ENCODE data around the gene MAPT. TPM values are rescaled to one million over a fixed set of nuclear protein-coding genes. Genes with fewer than 3 reads are reported as not detected.
A peak's percentile ranks its signal among the peaks of the same experiment; 100 is the strongest.

Gene MAPT
- total and polyA plus RNA-seq, 2 of the 4 experiments (the other 2 are of a cell fraction), result 0.18 to 0.19 TPM

DNA sequence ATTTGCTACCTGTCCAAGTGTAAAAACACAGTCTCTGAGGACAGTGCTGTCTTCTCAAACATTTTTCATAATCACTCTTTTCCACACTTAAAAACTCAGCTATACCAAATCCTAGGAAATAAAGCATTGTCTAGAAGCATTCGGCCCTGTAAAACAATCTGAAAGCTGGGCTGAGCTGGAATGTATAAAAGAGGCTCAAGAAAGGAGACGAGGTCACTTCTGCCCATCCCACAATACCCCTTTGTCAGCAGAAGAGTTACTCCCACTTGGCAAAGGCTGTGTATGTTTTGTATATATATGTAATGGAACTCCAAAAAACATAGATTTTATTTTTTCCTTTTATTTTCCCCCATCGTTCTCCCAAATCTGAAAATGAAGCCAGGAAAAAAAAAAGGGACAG lies 148.6 kb downstream of the MAPT start:
- BruUV-seq (replicated peaks), result no TSS peak
- Histone ChIP-seq H3K4me2 (ENCODE audit: low read depth, low read length) (no peak overlapping the region), H2BK15ac (ENCODE audit: low read depth, low read length) (no peak overlapping the region), H3K9me1 (ENCODE audit: insufficient read depth, low read length) (no peaks in the 10 kb centered on the region), H4K91ac (ENCODE audit: insufficient read depth, low read depth, low read length) (no peak overlapping the region), H3K18ac (ENCODE audit: low read depth, low read length) (no peak overlapping the region), H3K9ac (ENCODE audit: low read depth, low read length) (no peak overlapping the region), H3K36me3 (ENCODE audit: control insufficient read depth, insufficient read depth, low read length) (peaks cover 45% of the 10 kb centered on the region), H3K27ac (ENCODE audit: insufficient read depth, low read length) (no peak overlapping the region), H3K27me3 (ENCODE audit: control insufficient read depth, insufficient read depth, low read length) (no peaks in the 10 kb centered on the region), H3K23ac (ENCODE audit: low read depth, low read length) (no peak overlapping the region), H3K4me3 (ENCODE audit: insufficient read depth, low read depth, low read length) (no peak overlapping the region), H2BK20ac (ENCODE audit: low read depth, low read length) (no peak overlapping the region), H3K56ac (ENCODE audit: extremely low read depth, insufficient read depth, low read length) (no peak overlapping the region), H2BK5ac (ENCODE audit: low read depth, low read length, poor library complexity, severe bottlenecking) (no peak overlapping the region), H4K8ac (ENCODE audit: low read depth in 2 of 2, low read length in 2 of 2) (no peak overlapping the region), H2AFZ (replicated peaks; ENCODE audit: low read length, poor library complexity) (no peak overlapping the region), H3K14ac (replicated peaks; ENCODE audit: low read depth, low read length) (no peak overlapping the region), H2AK9ac (replicated peaks; ENCODE audit: low read depth, low read length, poor library complexity) (no peak overlapping the region), H4K20me1 (ENCODE audit: insufficient read depth, low read length) (peaks cover 23% of the 10 kb centered on the region), H2AK5ac (ENCODE audit: low read depth, low read length) (no peak overlapping the region), H2BK120ac (ENCODE audit: low read depth, low read length) (no peak overlapping the region), H3K79me1 (ENCODE audit: low read depth in 1 of 2, low read length in 2 of 2) (peaks cover 33 to 56% of the 10 kb centered on the region in 2 experiments; a peak in 3 of 4 replicates), H4K5ac (ENCODE audit: low read depth, low read length) (no peak overlapping the region), H3K4ac (ENCODE audit: low read depth, low read length) (no peak overlapping the region), H3K4me1 (ENCODE audit: control insufficient read depth, insufficient read depth, low read length) (no peaks in the 10 kb centered on the region), H3K9me3 (ENCODE audit: control insufficient read depth, insufficient read depth, low read length) (no peaks in the 10 kb centered on the region)
- no peak for ATAC-seq (ENCODE audit: low read depth)
- no CpG with 5 or more reads among the region's 3 CpGs for WGBS, 2 experiments (ENCODE audit: extremely low coverage in 2 of 2, insufficient read length in 1 of 2)
- in situ Hi-C loops (cut with MboI; ENCODE audit: low sequenced_read_pairs), result no loop called here
- DNase-seq, result peak; percentile 6
- dilution Hi-C loops (cut with HindIII; ENCODE audit: low sequenced_read_pairs, unreplicated experiment), result no loop called here
- TF ChIP-seq, protein P1, sequence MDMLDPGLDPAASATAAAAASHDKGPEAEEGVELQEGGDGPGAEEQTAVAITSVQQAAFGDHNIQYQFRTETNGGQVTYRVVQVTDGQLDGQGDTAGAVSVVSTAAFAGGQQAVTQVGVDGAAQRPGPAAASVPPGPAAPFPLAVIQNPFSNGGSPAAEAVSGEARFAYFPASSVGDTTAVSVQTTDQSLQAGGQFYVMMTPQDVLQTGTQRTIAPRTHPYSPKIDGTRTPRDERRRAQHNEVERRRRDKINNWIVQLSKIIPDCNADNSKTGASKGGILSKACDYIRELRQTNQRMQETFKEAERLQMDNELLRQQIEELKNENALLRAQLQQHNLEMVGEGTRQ (IDR thresholded peaks at IDR 0.05; ENCODE audit: low read depth, low read length), result no peak
- TF ChIP-seq SMC3 (IDR thresholded peaks at IDR 0.05; ENCODE audit: low read depth, low read length), result no peak
- no peak for TF ChIP-seq POLR2A (IDR thresholded peaks at IDR 0.05; ENCODE audit: low read depth, low read length)
- TF ChIP-seq NFE2L2 (IDR thresholded peaks at IDR 0.05; ENCODE audit: low read depth, low read length), result no peak
- no peak for TF ChIP-seq RAD21 (IDR thresholded peaks at IDR 0.05; ENCODE audit: low read length)
- no peak for TF ChIP-seq MAZ (IDR thresholded peaks at IDR 0.05; ENCODE audit: borderline replicate concordance, low read depth, low read length)
- TF ChIP-seq RFX5 (IDR thresholded peaks at IDR 0.05; ENCODE audit: low read depth, low read length), result no peak
- no peak for TF ChIP-seq MAFK (IDR thresholded peaks at IDR 0.05; ENCODE audit: low read depth, low read length)
- CTCF ChIA-PET, result interaction anchor here (0.7 kb wide), 1 partner anchor 168 kb away, joined by 3 read pairs; no protein-coding TSS in a partner anchor
- POLR2A ChIA-PET (ENCODE audit: unreplicated experiment), result interaction anchor here (0.6 kb wide), 1 partner anchor 83 kb away, joined by 5 read pairs; no protein-coding TSS in a partner anchor
- intact Hi-C loops (cut with micrococcal nuclease), result loop anchor here (10.0 kb wide), 1 partner anchor 52 kb away; no protein-coding TSS in a partner anchor

Data from IMR-90 (cell line).